AML-193 (cell line): Measurements from ENCODE around the gene SKA1.
A peak's percentile ranks its signal among the peaks of the same experiment; 100 is the strongest.
"Not testable (repeated sequence)": the region's sequence is repeated elsewhere in the genome, so short reads cannot be mapped to it uniquely, and the experiment has no call there.

Experiments used
- DNase-seq, 2 experiments: peaks; one replicate each; lab custom pipeline; 2025; lab: John Stamatoyannopoulos, UW

The SKA1 gene

DNA sequence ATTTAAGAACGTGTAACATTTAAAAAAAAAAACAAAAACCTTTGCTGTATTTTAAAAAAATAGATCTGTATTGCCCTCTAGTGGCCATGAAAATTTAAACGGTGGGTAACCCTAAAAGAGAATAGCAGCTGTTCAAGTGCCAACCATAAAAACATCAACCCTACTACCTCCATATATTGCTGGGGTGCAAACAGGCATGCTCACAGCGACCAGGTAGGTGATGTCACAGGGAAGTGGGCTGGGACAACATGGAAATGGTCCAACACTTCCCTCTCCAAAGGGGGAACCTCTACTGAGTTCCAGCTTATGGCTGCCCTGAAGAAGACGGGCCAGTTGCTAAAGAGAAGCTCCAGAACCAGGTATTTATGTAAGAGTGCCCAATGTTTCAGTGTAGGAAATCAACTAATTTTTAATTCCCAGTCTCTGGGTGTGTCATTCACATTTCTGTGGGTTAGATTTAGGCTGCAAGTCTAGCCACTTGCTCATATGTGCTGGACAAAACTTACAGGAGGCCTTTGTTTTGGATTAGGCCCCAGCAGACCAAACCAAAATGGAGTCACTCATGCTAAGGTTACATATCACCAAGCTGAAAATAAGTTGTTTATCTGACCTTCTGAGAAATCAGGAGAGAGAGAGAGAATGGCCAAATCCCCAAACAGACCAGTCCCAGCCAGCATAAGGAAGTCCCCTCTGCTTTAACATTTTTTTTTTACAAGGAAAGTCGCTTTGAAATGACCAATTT is 54.5 kb downstream of the SKA1 start:
- peak; percentile 34 to 36 for DNase-seq

DNA sequence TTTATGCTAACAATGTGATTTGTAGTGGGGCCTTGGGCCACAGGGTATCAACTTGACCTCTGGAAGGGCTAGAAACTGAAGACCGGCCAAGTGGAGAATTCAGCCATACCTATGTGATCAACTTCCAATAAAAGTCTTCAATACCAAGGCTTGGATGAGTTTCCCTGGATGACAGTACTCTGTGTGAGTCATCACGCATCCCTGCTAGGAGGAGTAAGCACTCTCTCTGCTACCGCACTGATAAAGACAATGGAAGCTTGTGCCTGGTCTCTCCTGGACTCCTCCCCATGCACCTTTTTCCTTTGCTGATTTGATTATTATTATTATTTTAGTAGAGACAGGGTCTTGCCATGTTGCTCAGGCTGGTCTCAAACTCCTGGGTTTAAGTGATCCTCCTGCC is 58.1 kb downstream of the SKA1 start:
- DNase-seq: no peak

DNA sequence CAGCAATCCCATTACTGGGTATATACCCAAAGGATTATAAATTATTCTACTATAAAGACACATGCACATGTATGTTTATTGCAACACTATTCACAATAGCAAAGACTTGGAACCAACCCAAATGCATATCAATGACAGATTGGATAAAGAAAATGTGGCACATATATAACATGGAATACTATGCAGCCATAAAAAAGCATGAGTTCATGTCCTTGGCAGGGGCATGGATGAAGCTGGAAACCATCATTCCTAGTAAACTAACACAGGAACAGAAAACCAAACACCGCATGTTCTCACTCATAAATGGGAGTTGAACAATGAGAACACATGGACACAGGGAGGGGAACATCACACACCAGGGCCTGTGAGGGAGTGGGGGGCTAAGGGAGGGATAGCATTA is 61.9 kb downstream of the SKA1 start:
- not testable (repeated sequence) for DNase-seq

DNA sequence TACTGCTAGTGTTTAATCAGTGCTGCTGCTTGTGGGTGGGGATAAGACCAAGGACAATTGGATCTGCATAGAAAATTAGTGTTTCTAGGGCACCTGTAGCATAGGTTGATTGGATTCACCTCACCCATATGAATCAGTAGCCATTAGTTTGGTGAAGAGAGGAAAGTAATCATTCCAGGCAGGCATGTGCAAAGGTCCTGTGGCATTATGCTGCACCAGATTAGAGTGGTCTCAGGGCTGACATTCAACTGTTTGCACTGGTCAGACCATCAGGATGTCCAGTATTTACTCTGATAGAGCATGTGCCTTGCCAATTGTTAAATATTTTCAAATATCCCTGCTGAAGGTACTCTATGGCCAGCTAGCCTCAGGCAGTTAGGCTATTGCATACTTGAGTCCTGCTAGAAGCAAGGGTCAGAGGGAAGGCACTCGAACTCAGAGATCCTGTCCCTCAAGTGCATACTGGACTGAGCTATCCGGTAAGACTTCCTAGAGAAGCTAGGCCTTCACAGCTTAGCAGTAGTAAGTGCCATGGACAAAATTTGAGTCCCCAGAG is 64.7 kb downstream of the SKA1 start:
- DNase-seq: no peak

DNA sequence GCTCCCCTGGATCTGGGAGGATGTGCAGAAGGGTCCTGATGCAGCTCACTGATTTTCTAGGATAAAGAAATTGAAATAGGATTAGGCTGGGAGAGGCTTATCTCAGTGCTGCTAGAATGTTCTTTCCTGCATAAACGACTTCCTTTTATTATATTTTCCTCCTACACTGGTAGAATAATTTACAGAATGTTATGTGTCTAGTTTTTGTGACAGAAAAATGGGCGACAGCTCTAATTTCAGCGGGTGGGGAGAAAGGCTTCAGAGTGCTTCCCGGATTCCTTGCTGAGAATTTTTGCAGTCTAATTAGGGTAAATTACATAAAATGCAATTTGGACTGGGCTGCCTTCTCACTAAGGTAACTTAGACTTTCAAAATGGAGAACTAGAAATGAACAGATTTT is 66.2 kb downstream of the SKA1 start:
- DNase-seq: no peak

DNA sequence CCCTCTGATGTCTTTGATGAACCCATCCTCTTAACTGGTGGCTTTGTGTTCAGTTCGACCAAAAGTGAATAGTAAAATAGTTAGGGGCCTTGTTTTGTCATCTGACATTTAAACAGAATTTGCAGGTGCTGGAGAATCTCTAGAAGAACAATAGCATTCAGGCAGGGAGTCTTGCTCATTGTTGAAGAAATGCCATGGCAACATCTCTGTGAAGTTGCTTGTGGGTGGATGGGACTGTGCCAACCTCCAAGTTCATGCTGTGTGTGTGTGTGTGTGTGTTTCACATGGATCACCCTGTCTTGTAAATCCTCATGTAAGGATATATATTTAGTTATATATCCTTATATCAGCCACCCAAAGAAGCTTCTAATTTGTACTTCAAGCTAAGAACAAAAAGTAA is 66.7 kb downstream of the SKA1 start:
- DNase-seq: no peak
